Parathyroid adenoma (tissue), 2 donors: ENCODE data around the gene CDX1.

Source experiments
- H2AFZ ChIP-seq: fragments of 300-600 bp; sonication (generic); one replicate; pipeline ENCODE4 v1.7.0; 2017; ENCODE audit warnings: antibody characterized with exemption, mild to moderate bottlenecking
- H3K27ac ChIP-seq: fragments of 300-600 bp; sonication (generic); one replicate; pipeline ENCODE4 v1.7.0; 2017
- H3K27me3 ChIP-seq: fragments of 300-600 bp; sonication (generic); one replicate; pipeline ENCODE4 v1.7.0; 2017; ENCODE audit warnings: low read length; ENCODE audit not compliant: control insufficient read depth, insufficient read depth
- H3K36me3 ChIP-seq: fragments of 300-600 bp; sonication (generic); one replicate; pipeline ENCODE4 v1.7.0; 2017; ENCODE audit warnings: low read length; ENCODE audit not compliant: control insufficient read depth, insufficient read depth
- H3K4me1 ChIP-seq: fragments of 300-600 bp; sonication (generic); one replicate; pipeline ENCODE4 v1.7.0; 2017; ENCODE audit warnings: control low read depth
- H3K4me2 ChIP-seq: fragments of 300-600 bp; sonication (generic); one replicate; pipeline ENCODE4 v1.7.0; 2017; ENCODE audit warnings: low read length
- H3K4me3 ChIP-seq: fragments of 300-600 bp; sonication (generic); one replicate; pipeline ENCODE4 v1.7.0; 2017; ENCODE audit warnings: low read depth, low read length
- H3K79me2 ChIP-seq: fragments of 300-600 bp; sonication (generic); one replicate; pipeline ENCODE4 v1.7.0; 2017; ENCODE audit warnings: control low read depth
- H3K9ac ChIP-seq: fragments of 300-600 bp; sonication (generic); one replicate; pipeline ENCODE4 v1.7.0; 2017; ENCODE audit warnings: mild to moderate bottlenecking
- H3K9me3 ChIP-seq: fragments of 300-600 bp; sonication (generic); one replicate; pipeline ENCODE4 v1.7.0; 2017; ENCODE audit warnings: low read length; ENCODE audit not compliant: control insufficient read depth
- TF ChIP-seq, protein P1 (sequence below): fragments of 300-600 bp; sonication (generic); IDR thresholded peaks from one replicate; pipeline ENCODE4 v1.7.0; 2017; ENCODE audit warnings: antibody characterized with exemption, mild to moderate bottlenecking
- donor health status: primary hyperparathyroidism.

Gene CDX1

DNA sequence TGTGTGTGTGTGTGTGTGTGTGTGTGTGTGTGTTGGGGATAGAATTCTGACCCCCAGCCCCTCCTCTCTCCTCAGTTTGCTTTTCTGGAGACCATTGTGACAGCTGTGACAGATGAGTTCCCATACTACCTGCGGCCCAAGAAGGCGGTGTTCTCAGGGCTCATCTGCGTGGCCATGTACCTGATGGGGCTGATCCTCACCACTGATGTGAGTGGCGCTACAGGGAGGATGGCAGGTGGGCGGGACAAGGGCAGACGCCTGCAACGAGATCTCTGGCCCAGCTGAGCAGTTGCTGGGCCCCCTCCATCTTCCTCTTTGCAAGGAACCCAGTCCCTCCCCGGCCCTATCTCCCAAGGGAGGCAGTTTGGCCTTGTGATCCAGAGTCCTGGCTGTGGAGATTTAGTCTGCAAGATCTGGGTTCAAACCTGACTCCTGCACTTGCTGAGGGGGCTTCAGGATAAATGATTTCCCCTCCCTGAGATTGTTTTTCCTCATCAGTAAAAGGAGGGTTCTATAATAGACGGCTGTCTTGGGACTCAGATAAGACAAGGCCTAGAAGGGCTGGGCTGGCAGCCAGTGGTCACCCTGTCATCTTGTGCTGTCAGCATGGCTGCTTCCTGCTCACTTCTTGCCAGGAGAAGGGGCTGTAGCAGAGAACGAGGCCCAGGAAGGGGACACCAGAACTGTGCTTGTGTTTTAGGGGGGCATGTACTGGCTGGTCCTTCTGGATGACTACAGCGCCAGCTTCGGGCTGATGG, 37.4 kb downstream of the CDX1 start:
- Histone ChIP-seq H3K27me3 (no peaks in the 10 kb centered on the region), H3K4me1 (no peaks in the 10 kb centered on the region), H3K4me3 (no peak overlapping the region), H3K4me2 (no peak overlapping the region), H3K9me3 (no peaks in the 10 kb centered on the region), H2AFZ (no peak overlapping the region), H3K36me3 (no peaks in the 10 kb centered on the region), H3K9ac (no peak overlapping the region), H3K27ac (no peak overlapping the region), H3K79me2 (no peaks in the 10 kb centered on the region)
- TF ChIP-seq, protein P1, sequence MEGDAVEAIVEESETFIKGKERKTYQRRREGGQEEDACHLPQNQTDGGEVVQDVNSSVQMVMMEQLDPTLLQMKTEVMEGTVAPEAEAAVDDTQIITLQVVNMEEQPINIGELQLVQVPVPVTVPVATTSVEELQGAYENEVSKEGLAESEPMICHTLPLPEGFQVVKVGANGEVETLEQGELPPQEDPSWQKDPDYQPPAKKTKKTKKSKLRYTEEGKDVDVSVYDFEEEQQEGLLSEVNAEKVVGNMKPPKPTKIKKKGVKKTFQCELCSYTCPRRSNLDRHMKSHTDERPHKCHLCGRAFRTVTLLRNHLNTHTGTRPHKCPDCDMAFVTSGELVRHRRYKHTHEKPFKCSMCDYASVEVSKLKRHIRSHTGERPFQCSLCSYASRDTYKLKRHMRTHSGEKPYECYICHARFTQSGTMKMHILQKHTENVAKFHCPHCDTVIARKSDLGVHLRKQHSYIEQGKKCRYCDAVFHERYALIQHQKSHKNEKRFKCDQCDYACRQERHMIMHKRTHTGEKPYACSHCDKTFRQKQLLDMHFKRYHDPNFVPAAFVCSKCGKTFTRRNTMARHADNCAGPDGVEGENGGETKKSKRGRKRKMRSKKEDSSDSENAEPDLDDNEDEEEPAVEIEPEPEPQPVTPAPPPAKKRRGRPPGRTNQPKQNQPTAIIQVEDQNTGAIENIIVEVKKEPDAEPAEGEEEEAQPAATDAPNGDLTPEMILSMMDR: no peak

DNA sequence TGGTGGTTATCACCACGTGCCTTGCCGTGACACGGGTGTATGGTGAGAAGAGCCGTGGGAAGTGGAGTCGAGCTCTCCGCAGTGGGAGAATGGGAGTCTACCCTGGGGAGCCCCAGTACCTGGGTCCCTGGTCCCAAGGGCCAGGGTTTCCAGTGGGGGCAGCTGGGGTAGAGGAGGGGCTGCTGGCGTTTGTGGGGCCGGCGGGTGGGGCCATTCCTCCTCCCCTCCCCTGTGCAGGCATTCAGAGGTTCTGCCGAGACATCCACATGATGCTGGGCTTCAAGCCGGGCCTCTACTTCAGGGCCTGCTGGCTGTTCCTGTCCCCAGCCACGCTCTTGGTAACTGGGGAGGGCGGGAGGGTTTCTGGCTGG, 38.0 kb downstream of the CDX1 start:
- H3K27me3 ChIP-seq: no peaks in the 10 kb centered on the region
- H3K79me2 ChIP-seq: no peaks in the 10 kb centered on the region
- H3K4me2 ChIP-seq: no peak overlapping the region
- TF ChIP-seq, protein P1: no peak
- H3K4me1 ChIP-seq: no peaks in the 10 kb centered on the region
- no peak overlapping the region for H3K27ac ChIP-seq
- H2AFZ ChIP-seq: no peak overlapping the region
- H3K9me3 ChIP-seq: no peaks in the 10 kb centered on the region
- no peak overlapping the region for H3K9ac ChIP-seq
- no peaks in the 10 kb centered on the region for H3K36me3 ChIP-seq
- H3K4me3 ChIP-seq: no peak overlapping the region

DNA sequence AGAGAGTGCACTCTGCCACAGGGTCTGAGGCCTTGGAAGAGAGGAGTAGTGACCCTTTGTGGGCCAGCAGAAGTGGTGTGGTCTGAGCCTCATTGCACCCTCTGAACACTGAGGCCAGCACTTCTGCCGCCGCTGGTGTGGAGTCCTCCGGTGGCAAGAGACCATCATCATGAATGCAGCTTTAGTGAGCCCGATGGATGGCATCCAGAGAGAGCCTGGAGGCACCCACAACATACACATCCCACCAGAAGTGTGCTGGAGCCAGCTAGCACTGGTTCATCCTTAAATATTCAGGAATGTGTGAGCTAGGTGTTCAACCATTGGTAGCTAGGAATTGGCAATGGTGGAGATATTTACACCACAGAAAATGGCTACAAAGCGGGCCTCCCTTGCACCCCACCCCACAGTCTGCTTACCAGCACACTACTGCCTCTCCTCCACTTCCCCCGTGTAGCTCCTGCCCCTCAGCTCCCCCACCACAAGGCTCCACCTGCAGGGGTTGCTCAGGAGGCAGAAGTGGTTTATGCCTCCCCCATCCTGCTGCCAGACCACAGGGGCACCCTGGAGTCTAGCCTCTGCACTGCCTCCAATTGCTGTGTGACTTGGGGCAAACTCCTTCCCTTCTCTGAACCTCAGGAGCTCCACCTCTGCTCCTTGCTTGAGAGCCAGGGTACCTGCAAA, 39.7 kb downstream of the CDX1 start:
- H3K4me2 ChIP-seq: no peak overlapping the region
- no peak overlapping the region for H2AFZ ChIP-seq
- no peaks in the 10 kb centered on the region for H3K4me1 ChIP-seq
- H3K27ac ChIP-seq: no peak overlapping the region
- H3K27me3 ChIP-seq: no peaks in the 10 kb centered on the region
- H3K4me3 ChIP-seq: no peak overlapping the region
- no peaks in the 10 kb centered on the region for H3K79me2 ChIP-seq
- H3K9me3 ChIP-seq: no peaks in the 10 kb centered on the region
- TF ChIP-seq, protein P1: no peak
- no peaks in the 10 kb centered on the region for H3K36me3 ChIP-seq
- no peak overlapping the region for H3K9ac ChIP-seq

DNA sequence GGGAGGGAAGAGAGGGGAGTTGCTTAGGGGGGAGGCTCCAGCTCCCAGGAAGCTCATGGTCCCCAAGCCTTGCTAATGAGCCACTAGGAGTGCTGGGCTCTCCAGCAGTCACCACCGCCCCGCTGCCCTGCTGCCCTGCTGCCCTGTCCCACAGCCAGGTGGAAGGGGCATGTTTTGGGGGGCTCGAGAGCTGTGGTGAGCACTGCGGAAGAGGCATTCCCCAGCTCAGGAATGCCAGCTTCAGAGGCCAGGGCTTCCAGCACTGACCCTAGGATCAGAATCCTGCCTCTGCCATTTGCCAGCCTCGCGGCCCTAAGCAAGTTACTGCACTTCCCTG, 40.2 kb downstream of the CDX1 start:
- TF ChIP-seq, protein P1: no peak
- Histone ChIP-seq H3K4me1 (no peaks in the 10 kb centered on the region), H3K79me2 (no peaks in the 10 kb centered on the region), H3K9ac (no peak overlapping the region), H3K36me3 (no peaks in the 10 kb centered on the region), H3K27ac (no peak overlapping the region), H3K27me3 (no peaks in the 10 kb centered on the region), H3K4me2 (no peak overlapping the region), H3K4me3 (no peak overlapping the region), H2AFZ (no peak overlapping the region), H3K9me3 (no peaks in the 10 kb centered on the region)
